SK-N-SH (cell line): ENCODE data around the gene NPDC1. TPM values are rescaled to one million over a fixed set of nuclear protein-coding genes. Genes with fewer than 3 reads are reported as not detected.

ENCODE experiments used
- CTCF ChIA-PET: fragments of 300-600, 350-600 bp; formaldehyde crosslinking; extraction: SDS; loops from one replicate; lab custom pipeline; 2021; lab: Yijun Ruan, JAX
- POLR2A ChIA-PET: fragments of 350-600 bp; sonication (Branson Sonifier 250); formaldehyde crosslinking; extraction: SDS; loops from one replicate; lab custom pipeline; 2020; ENCODE audit warnings: antibody characterized with exemption, inconsistent platforms; lab: Yijun Ruan, JAX
- DNase-seq: peaks from one replicate; pipeline ENCODE4 v3.0.0; 2012
- H2AFZ ChIP-seq: fragments of 200-600 bp; sonication (generic); 2 replicates; pipeline ENCODE4 v1.8.1; 2016; ENCODE audit warnings: antibody characterized with exemption, mild to moderate bottlenecking, low read depth
- H3F3A ChIP-seq: fragments of 200-600 bp; sonication (generic); replicated peaks from 2 replicates; pipeline ENCODE3; 2016; ENCODE audit warnings: antibody characterized with exemption, mild to moderate bottlenecking; ENCODE audit not compliant: insufficient read depth
- H3K27ac ChIP-seq, 2 experiments: fragments of 200-500 bp in 1 of 2; fragments of 200-600 bp in 1 of 2; sonication (Bioruptor generic) in 1 of 2; sonication (generic), shearing (Covaris generic) in 1 of 2; 2 replicates each; pipeline versions ENCODE4 v1.5.1 to v1.6.1; 2014 to 2016; ENCODE audit warnings: low read depth in 2 of 2, inconsistent platforms in 1 of 2, low read length in 1 of 2, mild to moderate bottlenecking in 1 of 2, mixed read lengths in 1 of 2
- H3K27me3 ChIP-seq: fragments of 200-600 bp; sonication (generic), shearing (Covaris generic); 2 replicates; pipeline ENCODE4 v1.6.1; 2016; ENCODE audit warnings: mixed run types; ENCODE audit not compliant: insufficient read depth
- H3K36me3 ChIP-seq, 2 experiments: fragments of 200-500 bp in 1 of 2; fragments of 200-600 bp in 1 of 2; sonication (Bioruptor generic) in 1 of 2; sonication (generic) in 1 of 2; replicated peaks in 1 of 2; 2 replicates each; pipeline versions ENCODE3 to v1.5.1; 2014 to 2016; ENCODE audit warnings: low read length in 1 of 2, mild to moderate bottlenecking in 1 of 2; ENCODE audit not compliant: insufficient read depth in 2 of 2, control insufficient read depth in 1 of 2
- H3K4me1 ChIP-seq, 2 experiments: fragments of 200-500 bp in 1 of 2; fragments of 200-600 bp in 1 of 2; sonication (Bioruptor generic) in 1 of 2; sonication (generic), shearing (Covaris generic) in 1 of 2; 2 replicates each; pipeline versions ENCODE4 v1.5.1 to v1.6.1; 2014 to 2016; ENCODE audit warnings: low read depth in 1 of 2, low read length in 1 of 2, mixed run types in 1 of 2; ENCODE audit not compliant: insufficient read depth in 2 of 2, control insufficient read depth in 1 of 2
- H3K4me2 ChIP-seq: fragments of 200-600 bp; sonication (generic), shearing (Covaris generic); 2 replicates; pipeline ENCODE4 v1.6.1; 2017; ENCODE audit warnings: mixed run types
- H3K4me3 ChIP-seq, 2 experiments: fragments of 200-500 bp in 1 of 2; fragments of 200-600 bp in 1 of 2; sonication (Bioruptor generic) in 1 of 2; sonication (generic), shearing (Covaris generic) in 1 of 2; 2 replicates each; pipeline versions ENCODE4 v1.5.1 to v1.8.1; 2014 to 2016; ENCODE audit warnings: low read depth in 2 of 2, inconsistent platforms in 1 of 2, low read length in 1 of 2, mild to moderate bottlenecking in 1 of 2, mixed read lengths in 1 of 2, moderate library complexity in 1 of 2
- H3K79me2 ChIP-seq: fragments of 200-600 bp; sonication (generic); 2 replicates; pipeline ENCODE4 v1.8.1; 2017; ENCODE audit warnings: mild to moderate bottlenecking; ENCODE audit not compliant: insufficient read depth
- H3K9ac ChIP-seq: fragments of 200-600 bp; sonication (generic); 2 replicates; pipeline ENCODE4 v1.6.1; 2017; ENCODE audit warnings: mixed run types
- H3K9me2 ChIP-seq: fragments of 200-600 bp; sonication (generic); 2 replicates; pipeline ENCODE4 v1.6.1; 2017; ENCODE audit warnings: mixed run types
- H3K9me3 ChIP-seq: fragments of 200-600 bp; sonication (generic); 2 replicates; pipeline ENCODE4 v1.6.1; 2017; ENCODE audit warnings: mixed run types, mild to moderate bottlenecking, moderate library complexity
- H4K20me1 ChIP-seq: fragments of 200-600 bp; sonication (generic); 2 replicates; pipeline ENCODE4 v1.6.1; 2017; ENCODE audit warnings: mild to moderate bottlenecking, mixed run types; ENCODE audit not compliant: insufficient read depth
- EZH2phosphoT487 ChIP-seq: fragments of 200-600 bp; sonication (generic); IDR thresholded peaks from 2 replicates; pipeline ENCODE4 v1.6.1; 2017; ENCODE audit warnings: low read depth, mixed run types, mild to moderate bottlenecking, antibody characterized with exemption, moderate library complexity, borderline replicate concordance
- GATA2 ChIP-seq: sonication (generic); formaldehyde crosslinking; IDR thresholded peaks from 2 replicates; pipeline ENCODE4 v1.5.0; 2020; ENCODE audit warnings: mild to moderate bottlenecking, missing genetic modification reagents
- IRF3 ChIP-seq: fragments of 150-350 bp; IDR thresholded peaks from 2 replicates; pipeline ENCODE4 v1.6.1; 2016; ENCODE audit warnings: mild to moderate bottlenecking, low read depth, low read length
- MAX ChIP-seq: IDR thresholded peaks from 2 replicates; pipeline ENCODE4 v1.4.0; 2012; ENCODE audit warnings: low read depth
- MXI1 ChIP-seq: IDR thresholded peaks from 2 replicates; pipeline ENCODE4 v1.6.1; 2012; ENCODE audit warnings: mild to moderate bottlenecking, low read depth, low read length, improper control_type of control experiment
- NRF1 ChIP-seq: IDR thresholded peaks from 2 replicates; pipeline ENCODE4 v1.6.1; 2012; ENCODE audit warnings: low read depth, mild to moderate bottlenecking, low read length
- PBX3 ChIP-seq: IDR thresholded peaks from 2 replicates; pipeline ENCODE4; 2012
- POLR2AphosphoS5 ChIP-seq: IDR thresholded peaks from 2 replicates; pipeline ENCODE4 v1.6.1; 2012; ENCODE audit warnings: low read depth, low read length
- RFX5 ChIP-seq: IDR thresholded peaks from 2 replicates; pipeline ENCODE4 v1.6.1; 2012; ENCODE audit warnings: mild to moderate bottlenecking, improper control_type of control experiment, low read length
- USF1 ChIP-seq: IDR thresholded peaks from 2 replicates; pipeline ENCODE4 v1.4.0; 2012; ENCODE audit warnings: low read depth, borderline replicate concordance
- USF2 ChIP-seq: fragments of 150-350 bp; IDR thresholded peaks from 2 replicates; pipeline ENCODE4 v1.6.1; 2017; ENCODE audit warnings: antibody characterized with exemption, low read length, low read depth, borderline replicate concordance
- WGBS: methylation state at CpG from one replicate; pipeline ENCODE4 v1.1.6; 2017; ENCODE audit warnings: low lambda C conversion rate; 5-methylcytosine and 5-hydroxymethylcytosine counted together
- polyA plus RNA-seq, 3 experiments: library from polyadenylated mRNA; depleted of rRNA; stranded (reverse); fragments of >200 nt; gene quantifications; 2 replicates each; pipeline ENCODE4 v1.2.3, GENCODE V29; 2012

The NPDC1 gene
- polyA plus RNA-seq, 1 of the 3 experiments (the other 2 are of a cell fraction) = 48.1 TPM

GRCh38 chr9:137077758-137078693 is 32.0 kb upstream of the NPDC1 start:
- peaks cover 3 to 8% of the 10 kb centered on the region in 2 experiments for H3K36me3 ChIP-seq
- no peak for TF ChIP-seq PBX3
- TF ChIP-seq POLR2AphosphoS5 = no peak
- no peak for TF ChIP-seq NRF1
- TF ChIP-seq USF2 = no peak
- TF ChIP-seq RFX5 = no peak
- H3K4me3 ChIP-seq = peak overlapping the region; percentile 57 to 60
- CTCF ChIA-PET = interaction anchor here (0.9 to 3.5 kb wide), 8 partner anchors 10 to 161 kb away, joined by 3 to 18 read pairs (median 10); partner anchors contain the start of genes ABCA2, NPDC1, RNF224 and TPRN
- no peaks in the 10 kb centered on the region for H3K9me3 ChIP-seq
- H3K9me2 ChIP-seq = no peaks in the 10 kb centered on the region
- H3K27ac ChIP-seq = no peak overlapping the region
- POLR2A ChIA-PET = interaction anchor here (1.3 to 2.6 kb wide), 2 partner anchors 8 to 22 kb away, joined by 3 to 9 read pairs; no protein-coding TSS in a partner anchor
- H3K4me1 ChIP-seq = peaks cover 0 to 9% of the 10 kb centered on the region in 2 experiments; a peak in 1 of 4 replicates
- H3K27me3 ChIP-seq = no peaks in the 10 kb centered on the region
- H3K4me2 ChIP-seq = peak overlapping the region; percentile 87
- WGBS = 45% methylated on average over 39 of the region's 76 CpGs
- peak; percentile 49 for DNase-seq
- peak overlapping the region; percentile 46; the same call in 1 of the 2 replicates for H3K9ac ChIP-seq
- H3K79me2 ChIP-seq = no peaks in the 10 kb centered on the region
- peak overlapping the region; percentile 59; the same call in 1 of the 2 replicates for H2AFZ ChIP-seq
- H3F3A ChIP-seq = peaks cover 11% of the 10 kb centered on the region
- H4K20me1 ChIP-seq = no peaks in the 10 kb centered on the region

- Histone ChIP-seq H2AFZ (peak within 1 kb of the TSS; percentile 72; the same call in 1 of the 2 replicates), H3K27ac (no peak within 1 kb of the TSS), H3K27me3 (no peaks in the 10 kb centered on the region), H3K4me3 (peak within 1 kb of the TSS; percentile 57 to 60), H3K9me3 (no peaks in the 10 kb centered on the region), H3K9me2 (no peaks in the 10 kb centered on the region), H3K79me2 (no peaks in the 10 kb centered on the region), H3F3A (peaks cover 7% of the 10 kb centered on the region), H3K4me1 (peaks cover 0 to 11% of the 10 kb centered on the region in 2 experiments; a peak in 1 of 4 replicates), H3K36me3 (peaks cover 3 to 8% of the 10 kb centered on the region in 2 experiments), H3K9ac (peak within 1 kb of the TSS; percentile 46; the same call in 1 of the 2 replicates), H3K4me2 (peak within 1 kb of the TSS; percentile 87), H4K20me1 (no peaks in the 10 kb centered on the region)
- 28% methylated on average over 35 of the region's 87 CpGs for WGBS
- DNase-seq = peak; percentile 85
- POLR2A ChIA-PET = interaction anchor here (1.3 to 2.6 kb wide), 2 partner anchors 9 to 21 kb away, joined by 3 to 9 read pairs; no protein-coding TSS in a partner anchor
- CTCF ChIA-PET = interaction anchor here (0.6 to 3.5 kb wide), 13 partner anchors 9 to 162 kb away, joined by 3 to 18 read pairs (median 7); partner anchors contain the start of genes ABCA2, MAN1B1, NPDC1 and TPRN
- TF ChIP-seq USF2 = no peak
- peak; percentile 55; the same call in 1 of the 2 replicates for TF ChIP-seq USF1
- TF ChIP-seq GATA2 (CRISPR knock-in tag) = no peak
- TF ChIP-seq MXI1 = peak; percentile 69
- TF ChIP-seq MAX = peak; percentile 13; the same call in 1 of the 2 replicates
- TF ChIP-seq POLR2AphosphoS5 = 0 out of 2 replicates have a peak, but pooled peaks have one; percentile 19
- TF ChIP-seq NRF1 = no peak
- no peak for TF ChIP-seq IRF3
- TF ChIP-seq EZH2phosphoT487 = no peak
Observed at GRCh38 chr9:137077010-137077747, 31.2 kb upstream of the NPDC1 start, which contains the start of gene UAP1L1. Gene UAP1L1, plus strand, starts transcription at chr9:137077517. Its CDS starts 16 bp downstream, at chr9:137077533.
